Measurements from ENCODE around the gene LANCL3.

GRCh38 chrX:37726346-37726745 is 154.9 kb downstream of the LANCL3 start:
- TF ChIP-seq EP300 (IDR thresholded peaks at IDR 0.05; ENCODE audit: borderline replicate concordance) (no peak), EGR1 (IDR thresholded peaks at IDR 0.05) (no peak), CEBPB (IDR thresholded peaks at IDR 0.05) (no peak), TEAD4 (IDR thresholded peaks at IDR 0.05) (no peak), REST (IDR thresholded peaks at IDR 0.05; ENCODE audit: low read depth) (no peak)

Measured in Ishikawa (cell line).